CD4-positive, alpha-beta T cell treated with Interleukin-4 for 1 hour (primary cell): Measurements from ENCODE around the gene OR10H5.
"Not testable (repeated sequence)": the region's sequence is repeated elsewhere in the genome, so short reads cannot be mapped to it uniquely, and the experiment has no call there.

Experiments
- DNase-seq, 2 donors: peaks; one replicate each; pipeline ENCODE4 v3.0.0-alpha.2; 2020 to 2022

OR10H5 gene

GRCh38 chr19:15812060-15812722, 24.7 kb downstream of the OR10H5 start:
- DNase-seq = peak; percentile 42 to 56

- DNase-seq = no peak
Observed at GRCh38 chr19:15813916-15814315, 26.5 kb downstream of the OR10H5 start.

DNA sequence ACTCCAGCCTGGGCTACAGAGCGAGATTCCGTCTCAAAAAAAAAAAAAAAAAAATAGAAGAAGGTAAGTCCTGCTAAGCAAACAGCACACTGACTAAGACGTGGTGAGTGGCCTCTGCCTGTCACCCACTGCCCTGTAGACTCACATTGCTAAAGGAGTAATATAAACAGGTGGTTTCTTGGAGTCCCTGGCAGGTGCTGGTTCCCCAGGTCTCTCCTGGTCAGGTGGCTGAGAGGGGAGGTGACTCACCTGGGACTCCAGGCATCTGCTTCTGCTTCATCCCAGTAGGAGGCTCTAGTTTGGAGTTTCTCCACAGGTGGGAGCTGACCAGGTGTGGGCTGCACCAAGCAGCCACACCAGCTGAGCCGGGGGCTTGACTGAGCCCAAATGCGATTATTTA, 27.8 kb downstream of the OR10H5 start, which contains the start of gene OR10H1:
TSS of gene OR10H1 (minus strand) at position 359 of the 400 bp plus-strand sequence. CDS start 7,627 bp downstream, outside the sequence.
- DNase-seq = no peak

DNA sequence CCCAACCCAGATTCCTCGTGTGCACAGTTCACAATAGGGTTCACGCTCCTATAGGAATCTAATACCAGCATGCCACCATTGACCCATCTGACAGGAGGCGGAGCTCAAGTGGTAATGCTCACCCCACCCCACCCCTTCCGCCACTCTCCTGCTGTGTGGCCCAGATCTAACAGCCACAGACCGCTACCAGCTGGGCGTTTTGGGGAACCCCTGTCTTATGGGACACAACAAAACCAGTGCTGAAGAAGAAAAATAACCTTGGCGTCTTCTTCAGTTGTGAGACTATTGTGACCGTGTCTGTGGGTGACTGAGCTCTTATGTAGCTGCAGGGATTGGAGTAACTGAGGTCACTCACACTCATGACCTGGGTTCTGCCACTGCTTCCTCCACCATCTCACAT, 33.2 kb downstream of the OR10H5 start:
- peak; percentile 13 to 32 for DNase-seq

GRCh38 chr19:15825753-15826152, 38.3 kb downstream of the OR10H5 start:
- no peak for DNase-seq

DNA sequence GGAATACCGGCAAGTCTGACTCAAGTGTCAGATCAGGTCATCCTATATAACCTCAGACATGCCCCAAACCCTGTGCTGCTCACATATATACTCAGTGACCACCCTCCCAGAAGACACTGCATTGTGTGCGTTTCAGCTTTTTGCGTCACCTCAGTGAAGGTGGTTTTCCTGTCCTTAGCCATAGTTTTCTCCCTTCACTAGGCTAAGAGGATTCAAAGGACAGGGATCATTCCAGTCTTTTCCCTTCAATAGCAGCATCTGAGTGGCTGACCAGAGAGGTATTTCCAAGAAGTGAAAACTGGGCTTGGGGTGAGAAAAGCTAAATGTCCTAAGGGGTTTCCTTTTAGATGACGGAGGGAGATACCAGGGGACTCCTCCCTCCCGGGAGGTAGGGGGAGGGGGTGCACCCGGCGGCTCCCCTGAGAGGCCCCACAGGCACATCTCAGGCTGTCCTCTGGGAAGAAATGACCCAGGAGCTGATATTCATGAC, 40.7 kb downstream of the OR10H5 start:
- no peak for DNase-seq

DNA sequence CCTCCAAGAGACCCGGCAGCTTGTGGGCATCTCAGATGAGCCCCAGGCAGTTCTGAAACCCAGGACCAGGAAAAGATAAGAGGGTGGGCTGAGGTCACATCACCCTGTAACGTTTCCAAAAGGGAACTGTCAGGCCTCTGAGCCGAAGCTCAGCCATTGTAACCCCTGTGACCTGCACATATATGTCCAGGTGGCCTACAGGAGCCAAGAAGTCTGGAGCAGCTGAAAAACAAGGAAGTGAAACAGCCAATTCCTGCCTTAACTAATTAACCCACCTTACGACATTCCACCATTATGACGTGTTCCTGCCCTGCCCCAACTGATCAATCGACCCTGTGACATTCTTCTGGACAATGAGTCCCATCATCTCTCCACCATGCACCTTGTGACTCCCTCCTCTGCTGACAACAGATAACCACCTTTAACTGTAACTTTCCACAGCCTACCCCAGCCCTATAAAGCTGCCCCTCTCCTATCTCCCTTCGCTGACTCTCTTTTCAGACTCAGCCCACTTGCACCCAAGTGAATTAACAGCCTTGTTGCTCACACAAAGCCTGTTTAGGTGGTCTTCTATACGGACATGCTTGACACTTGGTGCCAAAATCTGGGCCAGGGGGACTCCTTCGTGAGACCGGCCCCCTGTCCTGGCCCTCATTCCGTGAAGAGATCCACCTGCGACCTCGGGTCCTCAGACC, 41.3 kb downstream of the OR10H5 start:
- not testable (repeated sequence) for DNase-seq

DNA sequence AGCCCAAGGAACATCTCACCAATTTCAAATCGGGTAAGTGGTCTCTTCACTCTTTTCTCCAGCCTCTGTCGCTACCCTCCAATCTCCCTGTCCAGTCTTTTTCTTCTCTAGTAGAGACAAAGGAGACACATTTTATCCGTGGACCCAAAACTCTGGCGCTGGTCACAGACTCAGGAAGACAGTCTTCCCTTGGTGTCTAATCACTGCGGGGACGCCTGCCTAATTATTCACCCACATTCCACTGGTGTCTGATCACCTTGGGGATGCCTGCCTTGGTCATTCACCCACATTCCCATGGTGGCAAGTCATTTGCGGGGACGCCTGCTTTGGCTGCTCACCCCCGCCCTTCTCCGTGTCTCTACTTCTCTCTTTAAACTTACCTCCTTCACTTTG, 41.8 kb downstream of the OR10H5 start:
- no peak for DNase-seq

DNA sequence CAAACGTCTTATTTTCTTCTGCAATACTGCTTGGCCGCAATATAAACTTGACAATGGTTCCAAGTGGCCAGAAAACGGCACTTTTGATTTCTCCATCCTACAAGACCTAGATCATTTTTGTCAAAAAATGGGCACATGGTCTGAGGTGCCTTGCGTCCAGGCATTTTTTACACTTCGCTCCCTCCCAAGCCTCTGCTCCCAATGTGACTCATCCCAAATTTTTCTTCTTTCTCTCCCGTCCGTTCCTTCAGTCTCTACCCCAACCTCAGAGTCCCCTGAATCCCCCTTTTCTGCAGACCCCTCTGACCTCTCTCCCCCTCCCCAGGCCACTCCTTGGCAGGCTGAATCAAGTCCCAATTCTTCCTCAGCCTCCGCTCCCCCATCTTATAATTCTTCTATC, 42.3 kb downstream of the OR10H5 start:
- no peak for DNase-seq

GRCh38 chr19:15831626-15832025, 44.2 kb downstream of the OR10H5 start:
- DNase-seq = no peak

GRCh38 chr19:15834232-15834631, 46.8 kb downstream of the OR10H5 start:
- not testable (repeated sequence) for DNase-seq

DNA sequence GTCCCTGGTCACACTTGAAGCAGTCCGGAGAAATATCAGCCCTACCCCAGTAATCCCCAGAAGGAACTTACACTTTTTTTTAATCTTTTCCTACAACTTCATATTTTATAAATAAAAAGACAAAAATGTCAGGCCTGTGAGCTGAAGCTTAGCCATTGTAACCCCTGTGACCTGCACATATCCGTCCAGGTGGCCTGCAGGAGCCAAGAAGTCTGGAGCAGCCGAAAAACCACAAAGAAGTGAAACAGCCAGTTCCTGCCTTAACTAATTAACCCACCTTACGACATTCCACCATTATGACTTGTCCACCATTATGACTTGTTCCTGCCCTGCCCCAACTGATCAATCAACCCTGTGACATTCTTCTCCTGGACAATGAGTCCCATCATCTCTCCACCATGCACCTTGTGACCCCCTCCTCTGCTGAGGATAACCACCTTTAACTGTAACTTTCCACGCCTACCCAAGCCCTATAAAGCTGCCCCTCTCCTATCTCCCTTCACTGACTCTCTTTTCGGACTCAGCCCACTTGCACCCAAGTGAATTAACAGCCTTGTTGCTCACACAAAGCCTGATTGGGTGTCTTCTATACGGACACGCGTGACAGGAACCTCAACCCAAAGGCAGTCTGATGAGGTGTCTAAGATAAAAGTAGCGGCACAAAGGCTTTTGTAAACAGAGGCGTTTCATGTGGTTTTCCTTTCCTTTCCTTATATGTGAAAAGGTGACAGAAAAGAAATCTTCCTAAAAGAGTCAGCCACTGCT, 48.3 kb downstream of the OR10H5 start:
- peak; percentile 71 to 87 for DNase-seq

DNA sequence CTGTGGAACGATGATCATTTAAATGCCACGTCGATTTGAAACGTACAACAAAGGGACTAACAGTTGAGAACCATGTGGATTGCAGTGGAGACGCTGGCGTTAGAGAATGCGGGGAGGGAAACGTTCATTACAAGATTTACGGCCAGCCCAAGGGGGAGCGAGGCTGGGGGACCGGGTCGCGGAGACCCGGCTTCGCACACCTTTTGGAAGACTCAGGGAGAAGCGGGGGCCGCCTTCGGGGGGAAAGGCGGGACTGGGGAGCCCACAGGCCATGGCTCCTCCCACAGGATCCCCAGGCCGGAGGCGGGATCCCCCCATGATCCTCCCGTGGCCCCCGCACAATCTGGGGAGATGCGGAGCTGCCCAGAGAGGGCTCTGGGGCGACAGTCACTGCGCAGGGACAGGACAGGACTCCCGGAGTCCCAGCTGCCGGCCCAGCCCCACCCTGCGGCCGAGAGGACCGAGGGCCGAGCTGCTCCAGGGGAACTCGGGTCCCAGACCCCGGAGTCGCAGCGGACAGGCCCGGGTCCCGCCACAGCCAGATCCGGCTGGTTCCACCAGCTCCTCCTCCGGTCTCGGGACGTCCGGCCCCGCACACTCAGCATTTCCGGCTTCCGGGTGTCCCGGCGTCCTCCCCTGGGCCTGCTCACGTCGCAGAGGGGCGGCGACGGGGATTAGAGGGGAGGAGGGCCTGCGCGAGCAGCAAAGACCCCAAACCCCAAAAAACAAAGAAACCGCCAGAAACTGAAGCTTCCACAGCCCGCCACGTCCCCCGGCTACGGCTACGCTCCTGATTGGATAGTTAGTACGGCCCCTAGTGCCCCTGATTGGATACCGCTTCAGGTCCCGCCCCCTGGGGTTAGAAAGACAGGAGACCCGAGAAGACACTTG, 49.1 kb downstream of the OR10H5 start:
- DNase-seq = peak; percentile 96 to 97

DNA sequence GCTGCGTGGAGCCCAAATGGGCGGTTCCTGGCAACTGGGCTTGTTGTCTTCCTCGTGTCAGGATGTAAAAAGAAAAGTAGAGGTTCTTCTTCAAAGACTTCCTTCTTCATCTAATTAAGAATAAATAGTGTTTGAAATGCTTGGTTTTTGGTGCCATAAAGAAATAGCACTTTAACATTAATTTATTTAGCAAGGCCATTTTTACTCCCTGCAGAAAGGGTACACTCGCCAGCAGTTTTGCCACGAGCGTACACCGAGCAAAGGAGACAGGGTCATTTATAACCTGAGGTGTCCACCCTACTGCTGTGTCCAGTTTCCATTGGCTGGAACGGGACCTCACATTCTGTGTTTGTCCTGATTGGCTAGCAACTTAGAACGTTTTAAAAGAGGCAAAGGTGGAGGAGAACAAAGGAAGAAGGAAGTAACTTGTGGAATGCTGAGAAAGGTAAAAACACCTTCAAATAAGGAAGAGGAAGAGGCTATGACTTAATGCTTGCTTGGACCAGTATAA, 49.8 kb downstream of the OR10H5 start:
- DNase-seq = no peak

DNA sequence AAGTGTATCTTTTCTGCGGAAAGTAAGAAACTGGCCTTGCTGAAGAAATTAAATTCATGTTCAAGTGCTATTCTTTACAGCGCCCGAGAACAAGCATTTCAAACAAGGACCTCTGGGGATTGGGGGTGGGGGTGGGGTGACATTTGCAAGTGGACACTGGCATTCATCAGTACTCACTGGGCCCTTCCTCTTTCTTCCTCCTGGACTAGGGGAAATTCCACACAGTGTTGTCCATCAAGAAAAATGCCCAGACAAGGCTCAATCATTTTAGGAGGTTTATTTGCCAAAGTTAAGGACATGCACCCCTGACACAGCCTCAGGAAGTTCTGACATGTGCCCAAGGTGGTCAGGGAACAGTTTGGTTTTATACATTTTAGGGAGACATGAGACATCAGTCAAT, 50.9 kb downstream of the OR10H5 start:
- DNase-seq = no peak

DNA sequence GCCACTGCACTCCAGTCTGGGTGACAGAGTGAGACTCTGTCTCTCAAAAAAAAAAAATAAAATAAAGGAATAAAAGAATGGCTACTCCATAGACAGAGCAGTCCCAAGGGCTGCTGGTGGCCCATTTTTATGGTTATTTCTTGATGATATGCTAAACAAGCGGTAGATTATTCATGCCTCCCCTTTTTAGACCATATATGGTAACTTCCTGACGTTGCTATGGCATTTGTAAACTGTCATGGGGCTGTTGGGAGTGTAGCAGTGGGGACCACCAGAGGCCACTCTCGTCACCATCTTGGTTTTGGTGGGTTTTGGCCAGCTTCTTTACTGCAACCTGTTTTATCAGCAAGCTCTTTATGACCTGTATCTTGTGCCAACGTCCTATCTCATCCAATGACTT, 52.4 kb downstream of the OR10H5 start:
- not testable (repeated sequence) for DNase-seq

DNA sequence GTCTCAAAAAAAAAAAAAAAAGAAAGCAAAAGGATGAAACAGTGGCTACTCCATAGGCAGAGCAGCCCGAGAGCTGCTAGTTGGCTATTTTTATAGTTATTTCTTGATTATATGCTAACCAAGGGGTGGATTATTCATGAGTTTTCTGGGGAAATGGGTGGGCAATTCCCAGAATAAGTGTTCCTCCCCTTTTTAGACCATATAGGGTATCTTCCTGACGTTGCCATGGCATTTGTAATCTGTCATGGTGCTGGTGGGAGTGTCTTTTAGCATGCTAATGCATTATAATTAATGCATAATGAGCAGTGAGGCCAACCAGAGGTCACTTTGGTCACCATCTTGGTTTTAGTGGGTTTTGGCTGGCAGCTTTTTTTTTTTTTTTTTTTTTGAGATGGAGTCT, 53.4 kb downstream of the OR10H5 start:
- no peak for DNase-seq

- no peak for DNase-seq
Observed at GRCh38 chr19:15841875-15842569, 54.6 kb downstream of the OR10H5 start.

- peak in 1 of 2 donors; percentile 22 for DNase-seq
Observed at GRCh38 chr19:15843203-15843893, 55.9 kb downstream of the OR10H5 start.

DNA sequence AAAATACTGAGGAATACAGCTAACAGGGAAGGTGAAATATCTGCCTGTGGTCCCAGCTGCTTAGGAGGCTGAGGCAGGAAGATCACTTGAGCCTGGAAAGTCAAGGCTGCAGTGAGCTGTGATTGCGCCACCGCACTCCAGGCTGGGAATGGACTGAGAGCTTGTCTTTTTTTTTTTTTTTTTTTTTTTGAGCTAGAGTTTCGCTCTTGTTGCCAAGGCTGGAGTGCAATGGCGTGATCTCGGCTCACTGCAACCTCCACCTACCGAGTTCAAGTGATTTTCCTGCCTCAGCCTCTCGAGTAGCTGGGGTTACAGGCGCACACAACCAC, 56.4 kb downstream of the OR10H5 start:
- not testable (repeated sequence) for DNase-seq

DNA sequence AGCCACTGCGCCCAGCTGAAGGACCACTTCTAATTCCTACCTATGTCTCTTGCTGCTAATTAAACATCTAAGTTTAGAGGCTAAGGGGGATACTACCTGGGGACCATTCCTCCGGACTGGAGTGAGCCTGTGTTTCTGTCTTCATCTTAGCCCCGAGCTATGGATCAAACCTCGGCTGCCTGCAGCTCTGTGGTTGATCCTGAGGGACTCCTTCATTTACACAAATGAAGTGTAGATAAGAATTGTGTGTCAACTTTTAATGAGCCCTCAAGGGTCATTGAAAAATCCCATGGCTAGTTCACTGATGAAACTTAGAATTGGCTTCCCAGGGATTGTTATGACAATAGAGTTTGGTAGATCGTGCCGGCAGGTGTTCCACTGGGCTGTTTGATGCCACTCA, 59.5 kb downstream of the OR10H5 start:
- DNase-seq = no peak
